ENCODE measurements around the gene GGT6.

DNA sequence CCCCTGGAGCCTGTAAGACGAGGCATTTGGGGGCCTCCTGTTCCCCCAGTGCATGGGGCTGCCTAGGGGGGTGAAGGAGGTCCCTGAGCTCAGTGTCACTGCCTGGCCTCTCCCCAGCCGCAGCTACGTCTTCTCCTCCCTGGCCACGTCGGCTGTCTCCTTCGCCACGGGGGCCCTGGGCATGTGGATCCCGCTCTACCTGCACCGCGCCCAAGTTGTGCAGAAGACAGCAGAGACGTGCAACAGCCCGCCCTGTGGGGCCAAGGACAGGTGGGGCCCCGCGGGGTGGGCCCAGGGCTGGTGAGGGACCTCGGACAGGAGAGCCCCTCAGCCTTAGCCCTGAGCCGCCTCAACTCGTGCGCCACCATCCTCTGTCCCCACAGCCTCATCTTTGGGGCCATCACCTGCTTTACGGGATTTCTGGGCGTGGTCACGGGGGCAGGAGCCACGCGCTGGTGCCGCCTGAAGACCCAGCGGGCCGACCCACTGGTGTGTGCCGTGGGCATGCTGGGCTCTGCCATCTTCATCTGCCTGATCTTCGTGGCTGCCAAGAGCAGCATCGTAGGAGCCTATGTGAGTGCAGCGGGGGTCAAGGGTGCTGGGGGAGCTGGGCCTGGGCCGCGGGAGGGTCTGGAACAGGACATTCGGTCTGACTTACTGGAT, 27.4 kb downstream of the GGT6 start:
- no peak for TF ChIP-seq EZH2 (IDR thresholded peaks at IDR 0.05; ENCODE audit: low read length)
- TF ChIP-seq, protein P1, sequence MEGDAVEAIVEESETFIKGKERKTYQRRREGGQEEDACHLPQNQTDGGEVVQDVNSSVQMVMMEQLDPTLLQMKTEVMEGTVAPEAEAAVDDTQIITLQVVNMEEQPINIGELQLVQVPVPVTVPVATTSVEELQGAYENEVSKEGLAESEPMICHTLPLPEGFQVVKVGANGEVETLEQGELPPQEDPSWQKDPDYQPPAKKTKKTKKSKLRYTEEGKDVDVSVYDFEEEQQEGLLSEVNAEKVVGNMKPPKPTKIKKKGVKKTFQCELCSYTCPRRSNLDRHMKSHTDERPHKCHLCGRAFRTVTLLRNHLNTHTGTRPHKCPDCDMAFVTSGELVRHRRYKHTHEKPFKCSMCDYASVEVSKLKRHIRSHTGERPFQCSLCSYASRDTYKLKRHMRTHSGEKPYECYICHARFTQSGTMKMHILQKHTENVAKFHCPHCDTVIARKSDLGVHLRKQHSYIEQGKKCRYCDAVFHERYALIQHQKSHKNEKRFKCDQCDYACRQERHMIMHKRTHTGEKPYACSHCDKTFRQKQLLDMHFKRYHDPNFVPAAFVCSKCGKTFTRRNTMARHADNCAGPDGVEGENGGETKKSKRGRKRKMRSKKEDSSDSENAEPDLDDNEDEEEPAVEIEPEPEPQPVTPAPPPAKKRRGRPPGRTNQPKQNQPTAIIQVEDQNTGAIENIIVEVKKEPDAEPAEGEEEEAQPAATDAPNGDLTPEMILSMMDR (optimal IDR thresholded peaks at IDR 0.05 in 1 of 3, IDR thresholded peaks at IDR 0.05 in 1 of 3, conservative IDR thresholded peaks at IDR 0.05 in 1 of 3; ENCODE audit: extremely low read depth in 1 of 3, insufficient read depth in 2 of 3, low read length in 3 of 3): no peak

Measured in keratinocyte (primary cell).